ENCODE results near the gene CCNJL.

The CCNJL gene

DNA sequence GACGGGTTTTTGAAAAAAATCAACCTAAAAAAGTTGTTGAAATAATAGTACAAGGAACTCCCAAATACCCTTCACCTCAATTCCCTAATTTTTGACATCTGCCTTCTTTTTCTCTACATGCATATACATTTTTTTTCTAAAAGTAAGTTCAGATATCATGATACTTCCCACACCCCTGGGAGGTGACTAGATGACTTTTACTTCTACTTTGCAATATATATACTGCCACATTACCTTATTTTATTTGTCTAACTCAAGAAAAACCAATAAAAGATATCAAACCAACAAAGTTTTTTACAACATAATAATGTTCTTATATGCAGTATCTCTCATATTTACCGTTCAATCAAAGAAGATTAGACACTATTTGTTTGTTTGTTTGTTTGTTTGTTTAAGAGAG, 31.1 kb downstream of the CCNJL start:
- no peak overlapping the region for H3K4me3 ChIP-seq (ENCODE audit: low read depth, low read length)
- TF ChIP-seq, protein P1, sequence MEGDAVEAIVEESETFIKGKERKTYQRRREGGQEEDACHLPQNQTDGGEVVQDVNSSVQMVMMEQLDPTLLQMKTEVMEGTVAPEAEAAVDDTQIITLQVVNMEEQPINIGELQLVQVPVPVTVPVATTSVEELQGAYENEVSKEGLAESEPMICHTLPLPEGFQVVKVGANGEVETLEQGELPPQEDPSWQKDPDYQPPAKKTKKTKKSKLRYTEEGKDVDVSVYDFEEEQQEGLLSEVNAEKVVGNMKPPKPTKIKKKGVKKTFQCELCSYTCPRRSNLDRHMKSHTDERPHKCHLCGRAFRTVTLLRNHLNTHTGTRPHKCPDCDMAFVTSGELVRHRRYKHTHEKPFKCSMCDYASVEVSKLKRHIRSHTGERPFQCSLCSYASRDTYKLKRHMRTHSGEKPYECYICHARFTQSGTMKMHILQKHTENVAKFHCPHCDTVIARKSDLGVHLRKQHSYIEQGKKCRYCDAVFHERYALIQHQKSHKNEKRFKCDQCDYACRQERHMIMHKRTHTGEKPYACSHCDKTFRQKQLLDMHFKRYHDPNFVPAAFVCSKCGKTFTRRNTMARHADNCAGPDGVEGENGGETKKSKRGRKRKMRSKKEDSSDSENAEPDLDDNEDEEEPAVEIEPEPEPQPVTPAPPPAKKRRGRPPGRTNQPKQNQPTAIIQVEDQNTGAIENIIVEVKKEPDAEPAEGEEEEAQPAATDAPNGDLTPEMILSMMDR (IDR thresholded peaks at IDR 0.05; ENCODE audit: low read depth, low read length) = no peak

DNA sequence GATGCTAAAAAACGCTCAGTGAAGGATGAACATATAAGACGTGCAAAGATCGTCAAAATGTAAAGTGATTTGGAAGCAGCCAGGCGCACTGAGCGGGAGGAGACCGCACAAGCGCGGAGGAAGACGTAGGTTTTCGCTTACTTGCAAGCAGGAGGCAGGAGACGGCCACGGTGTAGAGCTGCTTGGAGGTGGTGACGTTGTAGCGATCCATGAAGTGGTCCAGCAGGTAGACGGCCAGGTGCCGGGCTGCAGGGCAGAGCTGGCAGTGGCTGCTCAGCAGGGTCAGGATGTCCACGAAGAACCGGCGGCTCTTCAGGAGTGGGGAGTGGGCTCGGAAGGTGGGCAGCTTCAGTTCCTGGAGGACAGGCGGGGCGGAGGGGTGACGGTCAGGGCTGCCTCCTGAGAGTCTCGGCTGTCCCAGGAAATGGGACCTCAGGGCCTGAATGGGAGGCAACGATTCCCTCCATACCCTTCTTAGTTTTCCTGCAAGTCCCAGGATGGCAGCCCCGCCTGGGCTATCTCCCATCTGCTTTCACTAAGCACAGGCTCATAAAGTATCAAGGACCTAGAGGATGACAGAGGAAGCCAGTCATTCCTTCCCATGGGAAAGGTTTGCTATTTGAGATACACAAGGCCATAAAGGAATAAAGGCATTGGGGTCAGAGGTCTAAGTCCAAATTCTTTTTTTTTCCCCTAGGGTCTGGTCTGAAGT, 31.8 kb downstream of the CCNJL start:
- no peak overlapping the region for H3K4me3 ChIP-seq (ENCODE audit: low read depth, low read length)
- TF ChIP-seq, protein P1 (IDR thresholded peaks at IDR 0.05; ENCODE audit: low read depth, low read length) = no peak

DNA sequence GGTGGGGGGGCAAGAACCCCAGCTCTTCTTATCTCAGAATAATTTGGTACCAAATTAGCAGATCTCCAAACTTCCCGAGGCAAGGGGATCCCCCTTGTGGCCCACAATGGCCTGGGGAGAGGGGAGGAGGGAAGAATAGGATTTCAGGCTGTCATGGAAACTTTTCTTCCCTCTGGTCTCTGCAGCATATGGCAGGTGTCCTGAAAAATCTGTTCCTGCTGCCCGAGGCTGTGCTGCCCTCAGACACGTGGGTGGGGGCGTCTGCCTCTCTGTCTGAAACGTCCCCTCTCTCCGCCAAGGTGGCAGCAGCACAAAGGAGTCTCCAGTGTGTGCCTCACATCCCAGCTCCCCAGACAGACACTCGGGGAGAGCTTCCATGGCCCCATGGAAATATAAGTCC, 34.0 kb downstream of the CCNJL start:
- no peak overlapping the region for H3K4me3 ChIP-seq (ENCODE audit: low read depth, low read length)
- TF ChIP-seq, protein P1 (IDR thresholded peaks at IDR 0.05; ENCODE audit: low read depth, low read length) = no peak

DNA sequence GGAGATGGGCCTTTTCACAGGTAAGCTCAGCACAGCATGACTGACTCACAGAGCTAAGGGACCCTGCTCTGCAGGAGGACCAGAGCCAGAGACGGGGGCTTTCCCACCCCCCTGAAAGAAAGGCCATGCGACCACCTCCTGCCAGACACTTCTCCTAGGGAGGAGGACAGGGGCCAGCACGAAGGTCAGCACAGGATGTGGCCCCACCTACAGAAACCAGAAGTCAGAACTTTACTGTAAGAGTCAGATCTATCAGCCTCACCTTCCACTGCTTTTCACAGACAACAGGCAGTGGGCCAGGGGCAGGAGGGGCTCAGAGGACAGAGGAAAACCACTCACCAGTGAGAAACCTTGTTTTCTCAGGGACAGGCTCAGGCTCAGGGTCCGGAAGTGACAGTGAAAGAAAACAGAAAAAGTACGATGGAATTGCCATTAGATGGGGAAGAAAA, 37.9 kb downstream of the CCNJL start:
- no peak overlapping the region for H3K4me3 ChIP-seq (ENCODE audit: low read depth, low read length)
- TF ChIP-seq, protein P1 (IDR thresholded peaks at IDR 0.05; ENCODE audit: low read depth, low read length) = no peak

DNA sequence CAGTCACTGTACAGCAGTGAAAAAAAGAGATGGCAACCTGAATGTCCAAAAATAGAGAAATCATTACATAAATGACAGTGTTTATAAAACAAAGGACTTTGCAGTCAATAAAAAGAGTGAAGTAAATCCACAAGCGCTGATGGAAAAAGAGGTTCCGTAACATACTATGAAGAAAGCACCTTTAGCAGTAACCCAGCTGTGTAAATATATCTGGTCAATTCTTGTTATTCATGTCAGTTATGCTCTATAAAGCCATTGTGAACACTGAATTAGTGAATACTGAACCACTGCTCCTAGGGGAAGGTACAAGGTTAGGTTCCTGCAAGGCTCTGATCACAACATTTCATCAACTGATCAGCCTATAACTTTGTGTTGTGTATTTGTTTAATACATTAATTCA, 39.5 kb downstream of the CCNJL start:
- TF ChIP-seq, protein P1 (IDR thresholded peaks at IDR 0.05; ENCODE audit: low read depth, low read length) = no peak
- H3K4me3 ChIP-seq (ENCODE audit: low read depth, low read length) = no peak overlapping the region

DNA sequence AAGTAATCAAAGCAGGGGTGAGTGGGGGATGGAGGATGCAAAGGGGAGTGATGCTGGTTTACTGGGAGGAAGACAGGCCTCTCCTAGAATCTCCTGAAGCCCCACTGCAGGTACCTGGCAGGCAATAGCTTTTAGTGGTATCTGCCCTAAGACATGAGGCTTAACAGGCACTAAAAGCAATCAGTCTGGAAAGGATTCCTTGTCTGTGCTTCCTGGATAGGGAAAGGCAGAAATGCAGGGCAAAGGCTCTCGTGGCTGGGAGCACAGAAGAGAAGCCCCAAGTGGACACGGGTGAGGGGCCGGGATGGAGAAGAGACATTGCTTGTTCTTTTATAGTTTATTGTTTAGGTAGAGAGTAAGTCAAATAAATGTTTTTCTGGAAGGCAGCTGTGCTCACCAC, 40.1 kb downstream of the CCNJL start:
- H3K4me3 ChIP-seq (ENCODE audit: low read depth, low read length) = no peak overlapping the region

DNA sequence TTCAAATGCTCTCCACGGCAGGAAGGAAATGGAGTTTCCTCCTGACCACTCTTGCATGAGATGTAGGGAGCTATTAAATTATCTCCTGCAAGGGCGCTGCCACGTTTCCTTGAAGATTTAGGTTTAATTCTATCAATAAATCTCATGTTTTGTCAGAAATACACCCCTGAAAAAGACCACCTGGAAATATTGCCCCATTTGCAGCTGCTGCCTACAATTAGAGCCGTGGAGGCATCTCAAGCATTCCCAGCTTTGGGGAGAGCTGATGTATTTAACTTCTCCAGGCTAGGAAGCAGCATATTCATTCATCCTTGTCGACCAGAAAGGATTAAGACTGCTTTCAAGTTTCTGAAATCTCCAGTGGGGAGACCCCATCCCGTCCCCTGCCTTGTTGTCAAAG, 40.5 kb downstream of the CCNJL start:
- no peak overlapping the region for H3K4me3 ChIP-seq (ENCODE audit: low read depth, low read length)
- TF ChIP-seq, protein P1 (IDR thresholded peaks at IDR 0.05; ENCODE audit: low read depth, low read length) = no peak

More for the DNA sequence above, 40.1 kb downstream of the CCNJL start:
- TF ChIP-seq, protein P1 (IDR thresholded peaks at IDR 0.05; ENCODE audit: low read depth, low read length) = no peak

Data from WI38 (cell line).